IPS-15b (cell line): ENCODE results near the gene MTMR8.

ENCODE experiments used
- H3K27me3 ChIP-seq: one replicate; pipeline ENCODE4 v1.6.1; 2013; ENCODE audit warnings: low read length; ENCODE audit not compliant: control insufficient read depth, insufficient read depth
- H3K36me3 ChIP-seq: one replicate; pipeline ENCODE4 v1.6.1; 2013; ENCODE audit warnings: low read length; ENCODE audit not compliant: control insufficient read depth, insufficient read depth
- H3K4me1 ChIP-seq: one replicate; pipeline ENCODE4 v1.6.1; 2013; ENCODE audit warnings: mild to moderate bottlenecking, low read length; ENCODE audit not compliant: control insufficient read depth, insufficient read depth
- H3K4me3 ChIP-seq: one replicate; pipeline ENCODE4 v1.5.1; 2013; ENCODE audit warnings: low read depth, low read length
- H3K9ac ChIP-seq: one replicate; pipeline ENCODE4 v1.6.1; 2013; ENCODE audit warnings: low read depth, mild to moderate bottlenecking, low read length
- H3K9me3 ChIP-seq: one replicate; pipeline ENCODE4 v1.6.1; 2013; ENCODE audit warnings: mild to moderate bottlenecking, low read length; ENCODE audit not compliant: control insufficient read depth, insufficient read depth

Gene MTMR8

DNA sequence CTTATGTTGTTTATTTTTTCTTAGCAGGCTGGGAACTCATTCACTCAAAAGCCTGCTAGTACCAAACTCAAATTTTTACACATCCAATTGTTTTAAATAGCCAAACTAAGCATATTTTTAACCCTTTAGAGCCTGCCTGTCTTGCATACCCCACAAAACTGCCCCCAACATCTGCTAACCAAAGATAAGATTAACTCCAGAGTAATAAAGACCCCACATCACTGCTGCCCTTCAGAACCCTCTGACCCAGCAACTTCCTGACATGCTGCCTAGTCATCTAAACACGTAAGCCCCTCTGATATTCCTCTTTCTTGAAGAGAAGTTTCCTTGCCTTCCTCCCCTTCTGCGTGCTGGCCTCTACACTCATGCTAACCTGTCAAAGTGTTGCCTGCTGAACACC lies 104.1 kb downstream of the MTMR8 start:
- no peak overlapping the region for H3K9ac ChIP-seq

GRCh38 chrX:64265265-64265664 lies 130.0 kb downstream of the MTMR8 start:
- no peaks in the 10 kb centered on the region for H3K36me3 ChIP-seq
- no peaks in the 10 kb centered on the region for H3K4me1 ChIP-seq
- H3K4me3 ChIP-seq = no peak overlapping the region
- no peaks in the 10 kb centered on the region for H3K27me3 ChIP-seq
- H3K9me3 ChIP-seq = no peaks in the 10 kb centered on the region
- no peak overlapping the region for H3K9ac ChIP-seq

More for the DNA sequence above, 104.1 kb downstream of the MTMR8 start:
- no peaks in the 10 kb centered on the region for H3K9me3 ChIP-seq
- H3K36me3 ChIP-seq = no peaks in the 10 kb centered on the region
- H3K4me3 ChIP-seq = no peak overlapping the region
- no peaks in the 10 kb centered on the region for H3K4me1 ChIP-seq
- no peaks in the 10 kb centered on the region for H3K27me3 ChIP-seq

DNA sequence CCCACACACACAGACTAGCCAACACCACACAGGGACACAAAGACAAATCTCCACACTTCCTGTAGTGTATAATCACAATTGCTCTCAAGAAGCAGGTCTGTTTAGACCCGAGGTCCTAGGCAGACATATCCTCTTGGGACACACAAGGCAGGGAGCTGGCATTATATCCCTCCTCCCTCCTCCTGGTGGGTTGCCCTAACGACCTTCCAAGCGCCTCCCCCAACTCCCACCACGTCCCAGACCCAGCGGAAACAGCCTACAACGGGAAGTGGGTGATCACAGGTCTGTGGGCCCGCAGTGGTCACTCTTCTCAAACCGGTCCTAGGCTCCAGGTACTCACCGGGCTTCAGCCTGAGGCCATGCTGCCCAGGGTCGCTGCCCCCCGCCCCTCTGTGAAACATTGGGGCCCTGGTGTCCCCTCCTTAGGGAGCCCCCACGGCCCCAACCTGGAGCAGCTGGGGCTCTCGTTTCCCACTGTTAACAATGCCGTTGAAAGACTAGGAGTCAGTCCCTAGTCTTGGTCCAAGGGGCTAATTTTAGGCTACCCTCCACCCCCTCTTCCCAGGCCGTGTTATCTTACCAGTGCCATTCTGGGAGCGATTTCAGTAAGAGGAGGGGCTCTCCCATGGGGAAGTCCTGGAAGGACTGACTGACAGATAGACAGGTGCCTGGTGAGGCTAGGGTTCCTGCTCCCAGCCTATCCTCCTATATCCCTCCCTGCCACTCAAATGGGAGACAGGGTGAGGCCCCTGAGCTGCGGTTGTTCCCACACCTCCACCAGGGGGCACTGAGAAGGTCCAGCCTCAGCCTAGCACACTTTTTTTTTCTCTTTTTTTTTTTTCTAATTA lies 164.9 kb downstream of the MTMR8 start, which contains the start of gene ASB12:
ASB12 (minus strand) TSS at position 485 of the 848 bp plus-strand sequence. CDS start 4,957 bp downstream, outside the sequence.
- no peaks in the 10 kb centered on the region for H3K27me3 ChIP-seq
- no peaks in the 10 kb centered on the region for H3K4me1 ChIP-seq
- no peak within 1 kb of the TSS for H3K9ac ChIP-seq
- H3K36me3 ChIP-seq = no peaks in the 10 kb centered on the region
- H3K9me3 ChIP-seq = peaks cover 5% of the 10 kb centered on the region
- H3K4me3 ChIP-seq = no peak within 1 kb of the TSS

DNA sequence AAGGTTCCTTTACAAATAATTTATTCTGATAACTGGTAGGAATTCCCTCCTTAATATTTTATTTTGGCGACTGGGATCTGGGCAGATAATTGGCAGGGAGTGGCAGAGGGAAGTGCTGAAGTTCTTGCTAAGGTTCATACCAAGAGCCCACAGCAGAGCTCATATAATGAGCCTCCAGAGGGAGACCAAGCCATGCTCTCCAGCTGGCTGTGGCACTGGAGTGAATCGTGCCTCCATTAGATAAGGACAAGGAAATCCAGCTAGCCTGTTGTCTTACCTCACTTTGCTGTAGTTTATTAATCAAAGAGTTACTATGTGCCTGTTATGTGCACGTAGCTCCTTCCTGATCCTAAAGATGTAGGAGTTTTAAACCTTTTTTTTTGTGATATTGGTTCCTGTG lies 166.1 kb downstream of the MTMR8 start:
- H3K4me1 ChIP-seq = no peaks in the 10 kb centered on the region
- H3K36me3 ChIP-seq = no peaks in the 10 kb centered on the region
- no peak overlapping the region for H3K4me3 ChIP-seq
- no peak overlapping the region for H3K9ac ChIP-seq
- H3K9me3 ChIP-seq = peaks cover 5% of the 10 kb centered on the region
- H3K27me3 ChIP-seq = no peaks in the 10 kb centered on the region
